Caco-2 (cell line): ENCODE data around the gene CDH20. TPM values are rescaled to one million over a fixed set of nuclear protein-coding genes. Genes with fewer than 3 reads are reported as not detected.

Experiments used
- BruUV-seq: library from RNA; stranded (reverse); fragments of 400-500 nt; replicated peaks from 2 replicates; lab custom pipeline; 2021; lab: Mats Ljungman, UMichigan
- CTCF ChIA-PET: fragments of 300-600 bp; sonication (Branson Sonifier 250); formaldehyde crosslinking; loops from one replicate; lab custom pipeline; 2022; ENCODE audit warnings: antibody characterized with exemption; lab: Charles Lee
- POLR2A ChIA-PET: fragments of 300-600 bp; sonication (Branson Sonifier 250); formaldehyde crosslinking; loops from one replicate; lab custom pipeline; 2022; ENCODE audit warnings: antibody characterized with exemption; lab: Charles Lee
- DNase-seq, 2 experiments: peaks; one replicate each; pipeline versions ENCODE4 v3.0.0 to v3.0.0-alpha.2; 2020 to 2022
- H3K27me3 ChIP-seq: replicated peaks from 2 replicates; pipeline ENCODE4 v1.6.0; 2011; ENCODE audit warnings: low read length; ENCODE audit not compliant: control insufficient read depth, insufficient read depth
- H3K36me3 ChIP-seq: 2 replicates; pipeline ENCODE4 v1.5.1; 2011; ENCODE audit warnings: low read length; ENCODE audit not compliant: control insufficient read depth, insufficient read depth
- H3K4me1 ChIP-seq: fragments of 250-450 bp; sonication (Bioruptor Pico); 2 replicates; pipeline ENCODE4 v1.5.1; 2020; ENCODE audit warnings: mild to moderate bottlenecking
- H3K4me3 ChIP-seq: 2 replicates; pipeline ENCODE4 v1.5.1; 2011; ENCODE audit warnings: low read depth, mild to moderate bottlenecking, control low read depth, low read length
- H3K9me3 ChIP-seq: fragments of 250-450 bp; sonication (Bioruptor Pico); 2 replicates; pipeline ENCODE4 v1.5.1; 2020; ENCODE audit warnings: mild to moderate bottlenecking, moderate library complexity
- H3K27ac Mint-ChIP-seq: one replicate; pipeline ENCODE4 v1.8.0; 2022; ENCODE audit warnings: mixed read lengths; ENCODE audit not compliant: unreplicated experiment
- H3K27me3 Mint-ChIP-seq: one replicate; pipeline ENCODE4 v1.8.0; 2022; ENCODE audit warnings: mixed read lengths; ENCODE audit not compliant: insufficient read depth, unreplicated experiment
- H3K36me3 Mint-ChIP-seq: one replicate; pipeline ENCODE4 v1.8.0; 2022; ENCODE audit warnings: mild to moderate bottlenecking, mixed read lengths; ENCODE audit not compliant: insufficient read depth, unreplicated experiment
- H3K4me1 Mint-ChIP-seq: one replicate; pipeline ENCODE4 v1.8.0; 2022; ENCODE audit warnings: low read depth, mixed read lengths; ENCODE audit not compliant: unreplicated experiment
- H3K4me3 Mint-ChIP-seq: one replicate; pipeline ENCODE4 v1.8.0; 2022; ENCODE audit warnings: mild to moderate bottlenecking, moderate library complexity, mixed read lengths; ENCODE audit not compliant: unreplicated experiment
- H3K9me3 Mint-ChIP-seq: one replicate; pipeline ENCODE4 v1.8.0; 2022; ENCODE audit warnings: mixed read lengths; ENCODE audit not compliant: unreplicated experiment
- intact Hi-C: fragments of 100-400 bp; cut with micrococcal nuclease; formaldehyde crosslinking; loops from one replicate; pipeline ENCODE4 v1.10.0; 2022; ENCODE audit not compliant: unreplicated experiment
- total RNA-seq: library from RNA; stranded (reverse); gene quantifications from 2 replicates; pipeline ENCODE4 v1.2.3, GENCODE V29; 2022
- TF ChIP-seq, protein P1 (sequence below), 2 experiments: fragments of 200-600 bp in 1 of 2; IDR thresholded peaks; 1 replicate in 1 of 2; 2 replicates in 1 of 2; pipeline versions ENCODE4 v1.5.1 to v1.8.0; 2011 to 2022; ENCODE audit warnings: antibody characterized with exemption in 1 of 2, control low read depth in 1 of 2, inconsistent platforms in 1 of 2, low read depth in 1 of 2, low read length in 1 of 2, mild to moderate bottlenecking in 1 of 2, moderate library complexity in 1 of 2; ENCODE audit not compliant: insufficient read depth in 1 of 2, severe bottlenecking in 1 of 2, unreplicated experiment in 1 of 2

Gene CDH20
- total RNA-seq, 1 experiment from 2014 or later: not detected

DNA sequence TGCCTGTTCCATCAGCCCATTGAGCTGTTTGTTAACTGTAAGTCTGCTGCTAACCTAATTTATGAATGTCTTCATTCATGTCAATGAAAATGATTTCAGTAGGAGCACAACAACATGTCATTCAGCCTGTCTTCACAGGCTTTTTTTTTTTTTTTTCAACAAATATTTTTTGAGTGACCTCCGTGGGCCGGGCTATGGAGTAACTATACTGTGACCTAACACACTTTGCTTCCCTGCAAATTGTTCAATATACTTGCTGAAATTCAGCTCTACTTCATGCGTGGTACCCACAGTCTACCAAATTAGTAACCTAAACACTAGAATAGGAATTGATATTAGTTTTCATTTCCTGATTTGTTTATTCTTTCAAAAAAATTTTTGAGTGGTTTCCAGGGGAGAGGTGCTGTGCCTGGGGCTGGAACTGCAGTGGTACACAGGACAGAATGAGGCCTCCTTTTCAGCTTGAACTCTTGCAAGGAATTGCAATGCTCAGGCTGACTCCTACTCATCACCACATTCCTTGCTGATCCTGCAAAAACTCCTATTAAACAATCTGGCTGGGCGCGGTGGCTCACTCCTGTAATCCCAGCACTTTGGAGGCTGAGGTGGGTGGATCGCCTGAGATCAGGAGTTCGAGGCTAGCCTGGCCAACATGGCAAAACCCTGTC is 87.1 kb downstream of the CDH20 start:
- H3K4me3 Mint-ChIP-seq: no peak overlapping the region
- CTCF ChIA-PET: no interaction called here
- Histone ChIP-seq H3K9me3 (no peaks in the 10 kb centered on the region), H3K27me3 (no peaks in the 10 kb centered on the region), H3K36me3 (no peaks in the 10 kb centered on the region), H3K4me1 (no peaks in the 10 kb centered on the region), H3K4me3 (no peak overlapping the region)
- TF ChIP-seq, protein P1, sequence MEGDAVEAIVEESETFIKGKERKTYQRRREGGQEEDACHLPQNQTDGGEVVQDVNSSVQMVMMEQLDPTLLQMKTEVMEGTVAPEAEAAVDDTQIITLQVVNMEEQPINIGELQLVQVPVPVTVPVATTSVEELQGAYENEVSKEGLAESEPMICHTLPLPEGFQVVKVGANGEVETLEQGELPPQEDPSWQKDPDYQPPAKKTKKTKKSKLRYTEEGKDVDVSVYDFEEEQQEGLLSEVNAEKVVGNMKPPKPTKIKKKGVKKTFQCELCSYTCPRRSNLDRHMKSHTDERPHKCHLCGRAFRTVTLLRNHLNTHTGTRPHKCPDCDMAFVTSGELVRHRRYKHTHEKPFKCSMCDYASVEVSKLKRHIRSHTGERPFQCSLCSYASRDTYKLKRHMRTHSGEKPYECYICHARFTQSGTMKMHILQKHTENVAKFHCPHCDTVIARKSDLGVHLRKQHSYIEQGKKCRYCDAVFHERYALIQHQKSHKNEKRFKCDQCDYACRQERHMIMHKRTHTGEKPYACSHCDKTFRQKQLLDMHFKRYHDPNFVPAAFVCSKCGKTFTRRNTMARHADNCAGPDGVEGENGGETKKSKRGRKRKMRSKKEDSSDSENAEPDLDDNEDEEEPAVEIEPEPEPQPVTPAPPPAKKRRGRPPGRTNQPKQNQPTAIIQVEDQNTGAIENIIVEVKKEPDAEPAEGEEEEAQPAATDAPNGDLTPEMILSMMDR (IDR thresholded peaks at IDR 0.05; ENCODE audit: insufficient read depth in 1 of 2, low read depth in 1 of 2, low read length in 1 of 2, severe bottlenecking in 1 of 2, unreplicated experiment in 1 of 2): no peak
- H3K27me3 Mint-ChIP-seq: peaks cover 3% of the 10 kb centered on the region
- no peak overlapping the region for H3K27ac Mint-ChIP-seq
- no peaks in the 10 kb centered on the region for H3K9me3 Mint-ChIP-seq
- no peaks in the 10 kb centered on the region for H3K36me3 Mint-ChIP-seq
- no TSS peak for BruUV-seq
- no peak for DNase-seq
- POLR2A ChIA-PET: no interaction called here
- no peaks in the 10 kb centered on the region for H3K4me1 Mint-ChIP-seq
- intact Hi-C loops: no loop called here

DNA sequence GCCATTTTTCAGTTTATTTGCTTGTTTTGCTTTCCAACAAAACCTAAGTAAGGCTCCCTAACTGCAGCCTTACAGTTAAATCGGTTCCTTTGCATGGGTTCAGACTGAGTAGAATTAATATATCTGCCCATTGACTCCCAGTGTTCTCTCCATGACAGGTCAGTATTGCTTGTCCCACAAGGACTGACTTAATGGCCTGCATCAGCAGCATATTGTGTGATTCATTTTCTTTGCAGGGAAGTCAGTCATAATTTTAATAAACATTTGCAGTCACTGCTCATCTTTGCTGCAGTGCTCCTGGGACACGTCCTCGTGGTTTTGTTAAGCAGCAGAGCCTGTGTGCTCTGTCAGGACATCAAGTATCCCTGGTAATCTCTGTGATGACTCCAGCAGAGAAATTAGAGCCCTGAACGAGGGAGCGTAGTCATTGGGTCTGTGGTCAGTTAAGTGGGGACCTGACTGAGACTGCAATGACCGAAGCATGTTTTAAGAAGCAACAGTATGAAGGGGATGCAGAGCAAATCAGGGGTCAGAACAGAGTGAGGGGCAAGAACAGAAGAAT is 93.3 kb downstream of the CDH20 start:
- no TSS peak for BruUV-seq
- ChIA-PET POLR2A (no interaction called here), CTCF (no interaction called here)
- no peak for DNase-seq
- Mint-ChIP-seq H3K4me1 (no peaks in the 10 kb centered on the region), H3K9me3 (no peaks in the 10 kb centered on the region), H3K4me3 (no peak overlapping the region), H3K27me3 (peaks cover 8% of the 10 kb centered on the region), H3K27ac (no peak overlapping the region), H3K36me3 (no peaks in the 10 kb centered on the region)
- no peaks in the 10 kb centered on the region for H3K27me3 ChIP-seq
- no peaks in the 10 kb centered on the region for H3K9me3 ChIP-seq
- no peaks in the 10 kb centered on the region for H3K36me3 ChIP-seq
- H3K4me3 ChIP-seq: no peak overlapping the region
- H3K4me1 ChIP-seq: no peaks in the 10 kb centered on the region
- TF ChIP-seq, protein P1 (IDR thresholded peaks at IDR 0.05; ENCODE audit: insufficient read depth in 1 of 2, low read depth in 1 of 2, low read length in 1 of 2, severe bottlenecking in 1 of 2, unreplicated experiment in 1 of 2): no peak
- intact Hi-C loops: no loop called here

DNA sequence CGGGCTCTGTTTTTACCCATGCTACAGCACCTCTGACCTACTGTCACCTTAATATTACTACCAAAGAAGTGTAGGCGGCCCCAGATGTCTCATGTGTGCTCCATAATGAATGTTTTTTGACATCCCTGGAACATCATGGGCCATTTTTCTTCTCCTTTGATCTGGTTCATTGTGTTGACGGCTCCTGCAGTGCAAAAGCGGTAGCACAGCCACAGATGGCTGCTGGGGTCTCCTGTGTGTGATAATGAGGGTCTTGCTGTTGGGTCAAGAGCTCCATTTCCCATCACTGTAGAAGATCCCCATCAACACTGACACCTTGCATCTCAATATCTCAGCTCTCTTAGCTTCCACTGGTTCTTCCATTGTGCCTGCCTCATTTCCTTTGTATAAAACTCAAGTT is 95.0 kb downstream of the CDH20 start:
- H3K4me1 ChIP-seq: no peaks in the 10 kb centered on the region
- intact Hi-C loops: no loop called here
- TF ChIP-seq, protein P1 (IDR thresholded peaks at IDR 0.05; ENCODE audit: insufficient read depth in 1 of 2, low read depth in 1 of 2, low read length in 1 of 2, severe bottlenecking in 1 of 2, unreplicated experiment in 1 of 2): no peak
- H3K4me3 ChIP-seq: no peak overlapping the region
- H3K27me3 ChIP-seq: no peaks in the 10 kb centered on the region
- no TSS peak for BruUV-seq
- H3K36me3 Mint-ChIP-seq: no peaks in the 10 kb centered on the region
- no peaks in the 10 kb centered on the region for H3K9me3 Mint-ChIP-seq
- no peaks in the 10 kb centered on the region for H3K36me3 ChIP-seq
- peaks cover 12% of the 10 kb centered on the region for H3K27me3 Mint-ChIP-seq
- DNase-seq: no peak
- POLR2A ChIA-PET: no interaction called here
- H3K4me1 Mint-ChIP-seq: no peaks in the 10 kb centered on the region
- H3K4me3 Mint-ChIP-seq: no peak overlapping the region
- no peak overlapping the region for H3K27ac Mint-ChIP-seq
- H3K9me3 ChIP-seq: no peaks in the 10 kb centered on the region
- CTCF ChIA-PET: no interaction called here
